ENCODE results near the gene SYNGAP1.

SYNGAP1 gene

GRCh38 chr6:33417903-33418689, 1.8 kb upstream of the SYNGAP1 start, which contains the start of gene CUTA:
Gene CUTA (minus strand): TSS chr6:33418107. CDS start chr6:33418000, 107 bp downstream.
- peak; percentile 96 for DNase-seq (ENCODE audit: low read depth, low spot score)

GRCh38 chr6:33418690-33419291, 1.1 kb upstream of the SYNGAP1 start:
- Histone ChIP-seq H3K4me1 (ENCODE audit: insufficient read depth, insufficient read length) (peaks cover 4% of the 10 kb centered on the region), H3K9me3 (ENCODE audit: insufficient read depth, low read length) (no peaks in the 10 kb centered on the region), H3K36me3 (ENCODE audit: insufficient read depth, insufficient read length, low read length) (peaks cover 47% of the 10 kb centered on the region), H3K27me3 (ENCODE audit: insufficient read depth, insufficient read length) (no peaks in the 10 kb centered on the region), H3K4me3 (ENCODE audit: insufficient read length, low read depth) (peak overlapping the region; percentile 51), H3K9ac (ENCODE audit: insufficient read length, low read depth) (peak overlapping the region; percentile 83)
- TF ChIP-seq ZNF274 (IDR thresholded peaks at IDR 0.05; ENCODE audit: low read depth, low read length) (no peak), YY1 (IDR thresholded peaks at IDR 0.05; ENCODE audit: insufficient read depth, insufficient read length) (no peak), SUZ12 (IDR thresholded peaks at IDR 0.05; ENCODE audit: extremely low read depth, insufficient read depth, insufficient read length) (no peak)
- no peak for DNase-seq (ENCODE audit: low read depth, low spot score)

More at GRCh38 chr6:33417903-33418689, 1.8 kb upstream of the SYNGAP1 start, which contains the start of gene CUTA:
- no peaks in the 10 kb centered on the region for H3K27me3 ChIP-seq (ENCODE audit: insufficient read depth, insufficient read length)
- no peaks in the 10 kb centered on the region for H3K9me3 ChIP-seq (ENCODE audit: insufficient read depth, low read length)
- TF ChIP-seq YY1 (IDR thresholded peaks at IDR 0.05; ENCODE audit: insufficient read depth, insufficient read length) (peak; percentile 13), ZNF274 (IDR thresholded peaks at IDR 0.05; ENCODE audit: low read depth, low read length) (no peak), SUZ12 (IDR thresholded peaks at IDR 0.05; ENCODE audit: extremely low read depth, insufficient read depth, insufficient read length) (no peak)
- peak within 1 kb of the TSS; percentile 93 for H3K4me3 ChIP-seq (ENCODE audit: insufficient read length, low read depth)
- peaks cover 47% of the 10 kb centered on the region for H3K36me3 ChIP-seq (ENCODE audit: insufficient read depth, insufficient read length, low read length)
- H3K9ac ChIP-seq (ENCODE audit: insufficient read length, low read depth): peak within 1 kb of the TSS; percentile 91
- peaks cover 4% of the 10 kb centered on the region for H3K4me1 ChIP-seq (ENCODE audit: insufficient read depth, insufficient read length)

GRCh38 chr6:33420491-33421343, 852 bp downstream of the SYNGAP1 start:
- H3K4me1 ChIP-seq (ENCODE audit: insufficient read depth, insufficient read length): peaks cover 7% of the 10 kb centered on the region
- H3K36me3 ChIP-seq (ENCODE audit: insufficient read depth, insufficient read length, low read length): peaks cover 33% of the 10 kb centered on the region
- H3K4me3 ChIP-seq (ENCODE audit: insufficient read length, low read depth): peak overlapping the region; percentile 45

GRCh38 chr6:33421344-33421643, 1.4 kb downstream of the SYNGAP1 start:
- TF ChIP-seq YY1 (IDR thresholded peaks at IDR 0.05; ENCODE audit: insufficient read depth, insufficient read length) (no peak), SUZ12 (IDR thresholded peaks at IDR 0.05; ENCODE audit: extremely low read depth, insufficient read depth, insufficient read length) (no peak), ZNF274 (IDR thresholded peaks at IDR 0.05; ENCODE audit: low read depth, low read length) (no peak)
- Histone ChIP-seq H3K36me3 (ENCODE audit: insufficient read depth, insufficient read length, low read length) (peaks cover 27% of the 10 kb centered on the region), H3K4me1 (ENCODE audit: insufficient read depth, insufficient read length) (peaks cover 5% of the 10 kb centered on the region), H3K27me3 (ENCODE audit: insufficient read depth, insufficient read length) (no peaks in the 10 kb centered on the region), H3K4me3 (ENCODE audit: insufficient read length, low read depth) (no peak overlapping the region), H3K9me3 (ENCODE audit: insufficient read depth, low read length) (no peaks in the 10 kb centered on the region), H3K9ac (ENCODE audit: insufficient read length, low read depth) (no peak overlapping the region)
- no peak for DNase-seq (ENCODE audit: low read depth, low spot score)

More at GRCh38 chr6:33420491-33421343, 852 bp downstream of the SYNGAP1 start:
- Histone ChIP-seq H3K9ac (ENCODE audit: insufficient read length, low read depth) (no peak overlapping the region), H3K27me3 (ENCODE audit: insufficient read depth, insufficient read length) (no peaks in the 10 kb centered on the region), H3K9me3 (ENCODE audit: insufficient read depth, low read length) (no peaks in the 10 kb centered on the region)
- DNase-seq (ENCODE audit: low read depth, low spot score): no peak
- no peak for TF ChIP-seq YY1 (IDR thresholded peaks at IDR 0.05; ENCODE audit: insufficient read depth, insufficient read length)
- no peak for TF ChIP-seq SUZ12 (IDR thresholded peaks at IDR 0.05; ENCODE audit: extremely low read depth, insufficient read depth, insufficient read length)
- TF ChIP-seq ZNF274 (IDR thresholded peaks at IDR 0.05; ENCODE audit: low read depth, low read length): no peak

- Histone ChIP-seq H3K27me3 (ENCODE audit: insufficient read depth, insufficient read length) (no peaks in the 10 kb centered on the region), H3K9me3 (ENCODE audit: insufficient read depth, low read length) (no peaks in the 10 kb centered on the region), H3K4me1 (ENCODE audit: insufficient read depth, insufficient read length) (peaks cover 13% of the 10 kb centered on the region), H3K36me3 (ENCODE audit: insufficient read depth, insufficient read length, low read length) (peaks cover 20% of the 10 kb centered on the region), H3K4me3 (ENCODE audit: insufficient read length, low read depth) (no peak overlapping the region), H3K9ac (ENCODE audit: insufficient read length, low read depth) (no peak overlapping the region)
- no peak for TF ChIP-seq YY1 (IDR thresholded peaks at IDR 0.05; ENCODE audit: insufficient read depth, insufficient read length)
- no peak for TF ChIP-seq ZNF274 (IDR thresholded peaks at IDR 0.05; ENCODE audit: low read depth, low read length)
- no peak for TF ChIP-seq SUZ12 (IDR thresholded peaks at IDR 0.05; ENCODE audit: extremely low read depth, insufficient read depth, insufficient read length)
- no peak for DNase-seq (ENCODE audit: low read depth, low spot score)
Observed at GRCh38 chr6:33423777-33424176, 3.9 kb downstream of the SYNGAP1 start.

GRCh38 chr6:33424855-33425667, 5.2 kb downstream of the SYNGAP1 start:
- Histone ChIP-seq H3K27me3 (ENCODE audit: insufficient read depth, insufficient read length) (no peaks in the 10 kb centered on the region), H3K4me1 (ENCODE audit: insufficient read depth, insufficient read length) (peaks cover 15% of the 10 kb centered on the region)
- DNase-seq (ENCODE audit: low read depth, low spot score): no peak

More at GRCh38 chr6:33424855-33425667, 5.2 kb downstream of the SYNGAP1 start:
- no peak for TF ChIP-seq ZNF274 (IDR thresholded peaks at IDR 0.05; ENCODE audit: low read depth, low read length)
- TF ChIP-seq YY1 (IDR thresholded peaks at IDR 0.05; ENCODE audit: insufficient read depth, insufficient read length): no peak
- no peak for TF ChIP-seq SUZ12 (IDR thresholded peaks at IDR 0.05; ENCODE audit: extremely low read depth, insufficient read depth, insufficient read length)
- H3K9ac ChIP-seq (ENCODE audit: insufficient read length, low read depth): peak overlapping the region; percentile 80
- H3K4me3 ChIP-seq (ENCODE audit: insufficient read length, low read depth): peak overlapping the region; percentile 46
- no peaks in the 10 kb centered on the region for H3K9me3 ChIP-seq (ENCODE audit: insufficient read depth, low read length)
- H3K36me3 ChIP-seq (ENCODE audit: insufficient read depth, insufficient read length, low read length): peaks cover 20% of the 10 kb centered on the region

Measured in NT2/D1 (cell line).